Endothelial cell of umbilical vein (primary cell): ENCODE measurements around the gene KRTAP5-1.

Experiments used
- CTCF ChIP-seq, 2 donors: IDR thresholded peaks; 1 replicate in 1 of 2; 2 replicates in 1 of 2; pipeline ENCODE4 v1.5.1; 2011; ENCODE audit warnings: low read length in 2 of 2, mild to moderate bottlenecking in 2 of 2, moderate library complexity in 2 of 2, control low read depth in 1 of 2, inconsistent platforms in 1 of 2, low read depth in 1 of 2; ENCODE audit not compliant: insufficient read depth in 1 of 2; ENCODE audit errors: extremely low read depth in 1 of 2
- EZH2 ChIP-seq: IDR thresholded peaks from 2 replicates; pipeline ENCODE4 v1.6.1; 2012; ENCODE audit warnings: borderline replicate concordance, low read depth, mild to moderate bottlenecking, moderate library complexity, low read length, inconsistent platforms; ENCODE audit not compliant: severe bottlenecking
- FOS ChIP-seq: IDR thresholded peaks from 2 replicates; pipeline ENCODE4 v1.6.1; 2011; ENCODE audit warnings: mild to moderate bottlenecking, low read length, moderate library complexity, borderline replicate concordance; ENCODE audit not compliant: insufficient read depth
- JUN ChIP-seq: IDR thresholded peaks from 2 replicates; pipeline ENCODE4 v1.6.1; 2011; ENCODE audit warnings: borderline replicate concordance, low read depth; ENCODE audit not compliant: insufficient read length, insufficient read depth
- MAX ChIP-seq: IDR thresholded peaks from 2 replicates; pipeline ENCODE4 v1.6.1; 2011; ENCODE audit not compliant: insufficient read depth, insufficient read length
- MYC ChIP-seq: IDR thresholded peaks from one replicate; pipeline ENCODE4 v1.6.1; 2011; ENCODE audit warnings: mild to moderate bottlenecking, low read depth, low read length
- POLR2A ChIP-seq: IDR thresholded peaks from 2 replicates; pipeline ENCODE4 v1.6.1; 2012; ENCODE audit warnings: low read depth, mild to moderate bottlenecking, control low read depth, low read length
- POLR2AphosphoS5 ChIP-seq: IDR thresholded peaks from 2 replicates; pipeline ENCODE4 v1.6.1; 2012; ENCODE audit warnings: low read depth, mild to moderate bottlenecking, control low read depth, low read length, moderate library complexity; ENCODE audit not compliant: insufficient read depth

GRCh38 chr11:1565904-1566247 is 19.2 kb downstream of the KRTAP5-1 start:
- TF ChIP-seq POLR2AphosphoS5 (no peak), CTCF (IDR thresholded peaks at IDR 0.05; ENCODE audit: extremely low read depth in 1 of 2, insufficient read depth in 1 of 2, low read depth in 1 of 2, low read length in 2 of 2) (no peak), EZH2 (no peak), POLR2A (no peak), MYC (no peak), MAX (no peak), JUN (no peak), FOS (no peak)
